Measurements from ENCODE around the gene AMBN.

Gene AMBN

DNA sequence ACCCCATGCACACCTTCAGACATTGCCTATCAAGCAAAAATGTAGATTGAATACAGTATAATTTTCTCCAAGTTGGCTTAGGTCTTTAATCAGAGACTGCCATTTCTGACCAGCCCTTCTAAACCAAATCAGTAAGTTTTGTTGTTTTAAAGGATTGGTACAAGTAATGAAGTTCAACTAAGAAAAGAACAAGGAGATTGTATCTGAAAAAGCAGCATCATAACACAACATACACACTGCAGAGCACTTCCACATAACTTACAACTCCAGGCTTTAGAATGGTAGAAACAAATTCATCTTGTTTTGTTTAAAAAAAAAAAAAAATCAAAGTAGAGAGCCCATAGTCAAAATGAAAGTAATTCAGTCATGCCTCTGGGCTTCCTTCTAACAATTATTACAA is 16.1 kb upstream of the AMBN start:
- Histone ChIP-seq H3K23ac (ENCODE audit: low read length) (no peak overlapping the region), H3K36me3 (ENCODE audit: control insufficient read depth in 1 of 2, insufficient read depth in 2 of 2, low read length in 2 of 2) (no peaks in the 10 kb centered on the region), H2AK5ac (ENCODE audit: low read length) (no peak overlapping the region), H3K9ac (ENCODE audit: low read length) (no peak overlapping the region), H3K79me2 (ENCODE audit: control insufficient read depth, insufficient read depth, low read length, poor library complexity) (no peaks in the 10 kb centered on the region), H3K27ac (ENCODE audit: low read depth, low read length) (no peak overlapping the region), H3K4me3 (ENCODE audit: low read depth, low read length) (no peak overlapping the region), H2BK120ac (ENCODE audit: insufficient read depth, low read length, poor library complexity) (no peak overlapping the region), H2BK5ac (ENCODE audit: low read depth, low read length, poor library complexity) (no peak overlapping the region), H3K27me3 (ENCODE audit: insufficient read depth, low read length) (no peaks in the 10 kb centered on the region), H4K8ac (ENCODE audit: low read depth, low read length) (no peak overlapping the region), H3K4ac (ENCODE audit: low read depth, low read length) (no peak overlapping the region), H2AFZ (ENCODE audit: insufficient read depth, low read length, poor library complexity) (no peak overlapping the region), H3K9me3 (ENCODE audit: insufficient read depth, low read depth, low read length) (peaks cover under 1% of the 10 kb centered on the region), H2BK12ac (ENCODE audit: low read length) (no peak overlapping the region), H3K4me2 (ENCODE audit: low read length) (no peak overlapping the region), H3K18ac (ENCODE audit: low read length) (no peak overlapping the region), H3K4me1 (ENCODE audit: control insufficient read depth in 1 of 2, insufficient read depth in 2 of 2, low read length in 2 of 2) (peaks cover 13 to 15% of the 10 kb centered on the region in 2 experiments), H3K14ac (ENCODE audit: low read length) (no peak overlapping the region), H4K91ac (ENCODE audit: low read depth, low read length) (no peak overlapping the region), H4K12ac (ENCODE audit: low read depth, low read length) (no peak overlapping the region), H3K79me1 (ENCODE audit: low read length) (peaks cover 9% of the 10 kb centered on the region)
- DNase-seq: no peak

DNA sequence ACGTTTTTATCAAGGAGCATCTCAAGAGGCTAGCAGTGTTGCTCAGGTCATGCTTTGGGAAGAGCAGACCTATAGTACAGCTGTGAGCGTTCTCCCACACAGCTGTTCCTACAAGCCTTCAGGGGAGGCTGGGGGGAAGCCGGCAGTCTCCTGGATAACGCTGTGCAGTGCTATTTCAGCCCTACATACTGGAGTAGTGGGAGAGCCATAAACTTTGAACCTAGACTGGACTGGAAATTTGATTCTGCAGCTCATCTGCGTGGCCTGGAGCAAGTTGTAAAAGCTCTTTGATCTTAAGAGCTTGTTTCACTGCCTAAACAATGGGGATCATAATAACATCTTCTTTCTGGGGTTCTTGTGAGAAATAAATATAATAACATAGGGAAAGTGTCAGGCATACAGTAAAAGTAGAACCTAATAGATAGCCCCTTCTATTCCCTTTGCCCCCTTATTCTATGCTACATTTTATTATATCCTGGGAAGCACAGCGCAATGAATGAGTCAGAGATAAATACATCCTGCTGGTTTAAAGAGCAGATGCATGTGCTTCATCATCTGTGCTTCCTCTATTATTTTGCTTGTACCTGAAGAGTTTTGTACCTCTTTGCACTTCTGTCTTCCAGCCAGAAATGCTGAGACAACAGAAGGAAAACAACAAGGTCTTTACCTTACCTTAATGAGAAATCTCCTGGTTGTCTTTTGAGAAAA is 14.7 kb upstream of the AMBN start:
- no peak overlapping the region for H3K9ac ChIP-seq (ENCODE audit: low read length)
- H2BK12ac ChIP-seq (ENCODE audit: low read length): no peak overlapping the region
- no peak overlapping the region for H4K91ac ChIP-seq (ENCODE audit: low read depth, low read length)
- peak overlapping the region; percentile 34 for H3K27ac ChIP-seq (ENCODE audit: low read depth, low read length)
- H3K27me3 ChIP-seq (ENCODE audit: insufficient read depth, low read length): no peaks in the 10 kb centered on the region
- peaks cover 3 to 5% of the 10 kb centered on the region in 2 experiments for H3K4me1 ChIP-seq (ENCODE audit: control insufficient read depth in 1 of 2, insufficient read depth in 2 of 2, low read length in 2 of 2)
- no peak for DNase-seq
- no peak overlapping the region for H2BK5ac ChIP-seq (ENCODE audit: low read depth, low read length, poor library complexity)
- no peak overlapping the region for H3K4me3 ChIP-seq (ENCODE audit: low read depth, low read length)
- H3K4ac ChIP-seq (ENCODE audit: low read depth, low read length): no peak overlapping the region
- H3K79me2 ChIP-seq (ENCODE audit: control insufficient read depth, insufficient read depth, low read length, poor library complexity): no peaks in the 10 kb centered on the region
- no peak overlapping the region for H4K12ac ChIP-seq (ENCODE audit: low read depth, low read length)
- no peak overlapping the region for H2AFZ ChIP-seq (ENCODE audit: insufficient read depth, low read length, poor library complexity)
- no peak overlapping the region for H3K14ac ChIP-seq (ENCODE audit: low read length)
- H3K4me2 ChIP-seq (ENCODE audit: low read length): no peak overlapping the region
- H3K9me3 ChIP-seq (ENCODE audit: insufficient read depth, low read depth, low read length): no peaks in the 10 kb centered on the region
- H3K18ac ChIP-seq (ENCODE audit: low read length): no peak overlapping the region
- no CpG with 5 or more reads among the region's 6 CpGs for WGBS (ENCODE audit: extremely low coverage, insufficient coverage, insufficient read length)
- H2AK5ac ChIP-seq (ENCODE audit: low read length): no peak overlapping the region
- no peak overlapping the region for H3K23ac ChIP-seq (ENCODE audit: low read length)
- H3K79me1 ChIP-seq (ENCODE audit: low read length): peaks cover 5% of the 10 kb centered on the region
- H2BK120ac ChIP-seq (ENCODE audit: insufficient read depth, low read length, poor library complexity): no peak overlapping the region
- H4K8ac ChIP-seq (ENCODE audit: low read depth, low read length): no peak overlapping the region
- H3K36me3 ChIP-seq (ENCODE audit: control insufficient read depth in 1 of 2, insufficient read depth in 2 of 2, low read length in 2 of 2): no peaks in the 10 kb centered on the region

DNA sequence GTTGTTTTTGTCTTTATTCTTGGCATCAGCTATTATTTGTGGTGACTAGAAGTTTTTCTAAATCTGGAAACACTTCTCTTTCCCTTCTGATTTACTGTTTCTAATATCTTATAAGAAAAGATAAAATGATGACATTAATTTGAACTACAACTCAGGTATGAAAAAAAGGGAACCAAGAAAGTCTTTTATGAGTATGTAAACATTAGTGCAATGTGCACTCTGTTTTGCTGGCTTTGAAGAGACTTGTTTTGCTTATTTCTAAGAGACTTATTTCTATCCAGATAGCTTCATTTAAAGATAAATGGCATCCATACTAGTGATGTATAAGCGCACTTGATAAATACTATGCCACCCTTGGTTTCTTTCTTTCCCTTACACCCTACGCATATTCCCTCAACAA is 10.1 kb upstream of the AMBN start:
- Histone ChIP-seq H2AK5ac (ENCODE audit: low read length) (no peak overlapping the region), H3K4me2 (ENCODE audit: low read length) (no peak overlapping the region)
- no CpG with 5 or more reads among the region's 2 CpGs for WGBS (ENCODE audit: extremely low coverage, insufficient coverage, insufficient read length)

DNA sequence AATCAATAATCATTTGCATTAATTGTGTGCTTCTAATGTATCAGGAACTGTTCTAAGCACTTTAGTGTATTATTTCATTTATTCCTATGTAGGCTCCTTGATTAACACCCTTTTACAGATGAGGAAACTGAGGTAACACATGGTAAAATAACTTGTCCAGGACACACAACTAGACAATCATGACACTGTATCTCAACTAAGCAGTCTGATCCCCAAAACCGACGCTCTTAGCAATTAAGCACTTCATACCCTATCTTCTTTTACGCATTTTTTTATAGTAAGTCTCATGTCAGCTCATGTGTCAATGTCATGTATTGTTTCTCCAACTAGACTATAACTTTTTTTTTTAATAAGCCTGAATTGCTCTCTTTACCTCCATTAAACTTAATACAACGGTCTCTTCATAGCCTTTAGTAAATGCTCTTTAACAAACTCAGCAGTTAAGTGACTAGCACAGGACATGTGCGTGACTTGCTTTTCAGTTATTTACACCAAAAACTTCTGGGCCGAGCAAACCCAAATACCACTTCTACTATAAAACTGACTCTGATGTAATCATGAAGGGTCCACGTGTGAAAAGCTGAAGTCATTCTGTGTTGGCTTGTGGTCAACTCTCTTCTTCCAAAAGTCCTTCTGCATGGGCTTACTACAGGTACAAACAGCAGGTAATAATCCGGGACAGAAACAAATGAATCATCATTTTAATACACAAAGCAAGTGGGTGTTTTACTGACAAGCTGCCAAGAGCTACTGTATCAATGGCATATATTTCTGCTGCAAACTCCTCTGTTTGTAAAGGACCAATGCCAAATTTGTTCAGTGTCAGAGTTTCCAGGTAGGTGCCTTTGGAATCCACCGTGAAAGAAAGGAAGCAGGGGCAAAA is 7.9 kb upstream of the AMBN start:
- Histone ChIP-seq H4K8ac (ENCODE audit: low read depth, low read length) (no peak overlapping the region), H3K14ac (ENCODE audit: low read length) (no peak overlapping the region), H3K4me3 (ENCODE audit: low read depth, low read length) (no peak overlapping the region), H3K79me1 (ENCODE audit: low read length) (no peaks in the 10 kb centered on the region), H3K9me3 (ENCODE audit: insufficient read depth, low read depth, low read length) (no peaks in the 10 kb centered on the region), H2BK5ac (ENCODE audit: low read depth, low read length, poor library complexity) (no peak overlapping the region), H2BK120ac (ENCODE audit: insufficient read depth, low read length, poor library complexity) (no peak overlapping the region), H3K18ac (ENCODE audit: low read length) (no peak overlapping the region), H3K36me3 (ENCODE audit: control insufficient read depth in 1 of 2, insufficient read depth in 2 of 2, low read length in 2 of 2) (no peaks in the 10 kb centered on the region), H3K23ac (ENCODE audit: low read length) (no peak overlapping the region), H3K4me1 (ENCODE audit: control insufficient read depth in 1 of 2, insufficient read depth in 2 of 2, low read length in 2 of 2) (no peaks in the 10 kb centered on the region), H3K9ac (ENCODE audit: low read length) (no peak overlapping the region), H2AFZ (ENCODE audit: insufficient read depth, low read length, poor library complexity) (no peak overlapping the region), H3K79me2 (ENCODE audit: control insufficient read depth, insufficient read depth, low read length, poor library complexity) (no peaks in the 10 kb centered on the region), H2BK12ac (ENCODE audit: low read length) (no peak overlapping the region), H3K27me3 (ENCODE audit: insufficient read depth, low read length) (no peaks in the 10 kb centered on the region), H4K91ac (ENCODE audit: low read depth, low read length) (no peak overlapping the region), H3K4me2 (ENCODE audit: low read length) (no peak overlapping the region), H3K27ac (ENCODE audit: low read depth, low read length) (no peak overlapping the region), H3K4ac (ENCODE audit: low read depth, low read length) (no peak overlapping the region), H2AK5ac (ENCODE audit: low read length) (no peak overlapping the region), H4K12ac (ENCODE audit: low read depth, low read length) (no peak overlapping the region)
- no peak for DNase-seq
- no CpG with 5 or more reads among the region's 9 CpGs for WGBS (ENCODE audit: extremely low coverage, insufficient coverage, insufficient read length)

More for the DNA sequence above, 10.1 kb upstream of the AMBN start:
- no peak overlapping the region for H4K91ac ChIP-seq (ENCODE audit: low read depth, low read length)
- H3K23ac ChIP-seq (ENCODE audit: low read length): no peak overlapping the region
- H2AFZ ChIP-seq (ENCODE audit: insufficient read depth, low read length, poor library complexity): no peak overlapping the region
- H4K8ac ChIP-seq (ENCODE audit: low read depth, low read length): no peak overlapping the region
- DNase-seq: no peak
- no peak overlapping the region for H4K12ac ChIP-seq (ENCODE audit: low read depth, low read length)
- no peak overlapping the region for H3K18ac ChIP-seq (ENCODE audit: low read length)
- no peak overlapping the region for H3K27ac ChIP-seq (ENCODE audit: low read depth, low read length)
- no peak overlapping the region for H3K9ac ChIP-seq (ENCODE audit: low read length)
- H3K4me1 ChIP-seq (ENCODE audit: control insufficient read depth in 1 of 2, insufficient read depth in 2 of 2, low read length in 2 of 2): peaks cover 2 to 3% of the 10 kb centered on the region in 2 experiments
- H3K79me2 ChIP-seq (ENCODE audit: control insufficient read depth, insufficient read depth, low read length, poor library complexity): no peaks in the 10 kb centered on the region
- no peak overlapping the region for H3K4ac ChIP-seq (ENCODE audit: low read depth, low read length)
- no peak overlapping the region for H3K4me3 ChIP-seq (ENCODE audit: low read depth, low read length)
- H3K9me3 ChIP-seq (ENCODE audit: insufficient read depth, low read depth, low read length): no peaks in the 10 kb centered on the region
- H3K36me3 ChIP-seq (ENCODE audit: control insufficient read depth in 1 of 2, insufficient read depth in 2 of 2, low read length in 2 of 2): no peaks in the 10 kb centered on the region
- H3K27me3 ChIP-seq (ENCODE audit: insufficient read depth, low read length): no peaks in the 10 kb centered on the region
- no peak overlapping the region for H2BK12ac ChIP-seq (ENCODE audit: low read length)
- no peak overlapping the region for H2BK120ac ChIP-seq (ENCODE audit: insufficient read depth, low read length, poor library complexity)
- H2BK5ac ChIP-seq (ENCODE audit: low read depth, low read length, poor library complexity): no peak overlapping the region
- H3K79me1 ChIP-seq (ENCODE audit: low read length): no peaks in the 10 kb centered on the region
- no peak overlapping the region for H3K14ac ChIP-seq (ENCODE audit: low read length)
